Panc1 (cell line): ENCODE measurements around the gene CDH12. TPM values are rescaled to one million over a fixed set of nuclear protein-coding genes. Genes with fewer than 3 reads are reported as not detected.

Source experiments
- ATAC-seq: fragments of 200-7000 bp; cut with Tn5 transposase; 2 replicates; pipeline ENCODE4 v1.9.1; 2020; ENCODE audit warnings: mild to moderate bottlenecking, moderate library complexity
- BruUV-seq: library from RNA; stranded (reverse); fragments of 400-500 nt; replicated peaks from 2 replicates; lab custom pipeline; 2021; lab: Mats Ljungman, UMichigan
- CTCF ChIA-PET: fragments of 300-600 bp; sonication (Branson Sonifier 250); formaldehyde crosslinking; loops from one replicate; lab custom pipeline; 2022; ENCODE audit warnings: antibody characterized with exemption; lab: Charles Lee
- POLR2A ChIA-PET: fragments of 300-600 bp; sonication (Branson Sonifier 250); formaldehyde crosslinking; loops from one replicate; lab custom pipeline; 2022; ENCODE audit warnings: antibody characterized with exemption; lab: Charles Lee
- DNase-seq: peaks from one replicate; pipeline ENCODE4 v3.0.0-alpha.2; 2010; ENCODE audit warnings: low read depth, low spot score
- H3K27ac ChIP-seq: 2 replicates; pipeline ENCODE4 v1.5.1; 2011; ENCODE audit warnings: mild to moderate bottlenecking, low read length, inconsistent platforms
- H3K27me3 ChIP-seq: fragments of 200-500 bp; sonication (Bioruptor generic); 2 replicates; pipeline ENCODE4 v1.6.0; 2014; ENCODE audit warnings: low read length, inconsistent platforms; ENCODE audit not compliant: control insufficient read depth, insufficient read depth
- H3K36me3 ChIP-seq: fragments of 200-500 bp; sonication (Bioruptor generic); 2 replicates; pipeline ENCODE4 v1.5.1; 2014; ENCODE audit warnings: inconsistent platforms, mild to moderate bottlenecking, low read length, moderate library complexity; ENCODE audit not compliant: control insufficient read depth, insufficient read depth
- H3K4me1 ChIP-seq: 2 replicates; pipeline ENCODE4 v1.5.1; 2011; ENCODE audit warnings: inconsistent platforms, mild to moderate bottlenecking, low read length, moderate library complexity; ENCODE audit not compliant: control insufficient read depth, insufficient read depth
- H3K4me3 ChIP-seq, 2 experiments: 2 replicates each; pipeline ENCODE4 v1.5.1; 2011 to 2012; ENCODE audit warnings: low read depth in 2 of 2, low read length in 2 of 2, mild to moderate bottlenecking in 2 of 2, inconsistent platforms in 1 of 2, moderate library complexity in 1 of 2
- H3K9me3 ChIP-seq: fragments of 200-500 bp; sonication (Bioruptor generic); 2 replicates; pipeline ENCODE4 v1.5.1; 2014; ENCODE audit warnings: low read depth, mild to moderate bottlenecking, inconsistent platforms, low read length, moderate library complexity; ENCODE audit not compliant: control insufficient read depth, insufficient read depth
- CTCF ChIP-seq: fragments of 450-650 bp; IDR thresholded peaks from 2 replicates; pipeline ENCODE4 v1.5.1; 2017; ENCODE audit warnings: mild to moderate bottlenecking
- POLR2AphosphoS5 ChIP-seq: IDR thresholded peaks from 2 replicates; pipeline ENCODE4 v1.6.1; 2012; ENCODE audit warnings: mild to moderate bottlenecking, low read depth, low read length, moderate library complexity
- SIN3A ChIP-seq: IDR thresholded peaks from 2 replicates; pipeline ENCODE4 v1.6.1; 2012; ENCODE audit warnings: low read depth, mild to moderate bottlenecking, low read length, moderate library complexity, borderline replicate concordance; ENCODE audit not compliant: insufficient read depth
- TCF7L2 ChIP-seq: IDR thresholded peaks from 2 replicates; pipeline ENCODE4 v1.6.1; 2011; ENCODE audit warnings: mild to moderate bottlenecking, low read depth, low read length, inconsistent platforms
- in situ Hi-C: cut with HindIII; loops from 2 replicates; pipeline ENCODE4 v1.10.0; 2016; ENCODE audit warnings: low sequenced_read_pairs, low pct_unique_long_range_greater_than_20kb
- intact Hi-C: fragments of 100-400 bp; cut with micrococcal nuclease; formaldehyde crosslinking; loops from one replicate; pipeline ENCODE4 v1.10.0; 2022; ENCODE audit not compliant: unreplicated experiment
- total RNA-seq: library from RNA; stranded (reverse); gene quantifications from one replicate; pipeline ENCODE4 v1.2.1, GENCODE V29; 2021; ENCODE audit not compliant: unreplicated experiment
- TF ChIP-seq, protein P1 (sequence below), 2 experiments: IDR thresholded peaks; 2 replicates each; pipeline ENCODE4 v1.6.1; 2011 to 2012; ENCODE audit warnings: low read depth in 2 of 2, control low read depth in 1 of 2, low read length in 1 of 2, mild to moderate bottlenecking in 1 of 2, moderate library complexity in 1 of 2; ENCODE audit not compliant: insufficient read depth in 1 of 2

The CDH12 gene
- total RNA-seq, 1 experiment from 2014 or later = not detected

DNA sequence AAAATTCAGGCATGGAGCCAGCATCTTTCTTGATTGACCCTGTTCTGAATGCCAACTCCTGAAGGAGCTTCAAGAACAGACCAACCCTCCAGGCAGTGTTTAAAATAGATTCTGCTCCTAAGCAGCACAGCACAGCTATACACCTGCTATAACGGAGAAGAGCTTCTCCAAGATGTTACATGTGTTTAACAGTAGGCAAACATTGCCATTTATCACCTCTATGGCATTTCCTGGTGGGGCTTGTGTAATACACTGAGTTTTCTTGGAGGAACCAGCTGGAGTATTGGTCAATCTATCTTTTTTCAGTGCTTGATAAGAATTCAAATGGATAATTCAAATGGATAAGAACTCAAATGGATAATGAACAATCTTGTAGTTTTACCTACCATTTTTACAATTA, 615.1 kb downstream of the CDH12 start:
- ATAC-seq (no peak), DNase-seq (no peak)
- H3K27me3 ChIP-seq = no peaks in the 10 kb centered on the region
- H3K4me1 ChIP-seq = no peaks in the 10 kb centered on the region
- no peaks in the 10 kb centered on the region for H3K36me3 ChIP-seq
- in situ Hi-C loops = no loop called here
- H3K4me3 ChIP-seq = no peak overlapping the region
- intact Hi-C loops = no loop called here
- POLR2A ChIA-PET = no interaction called here
- BruUV-seq = no TSS peak
- H3K27ac ChIP-seq = no peak overlapping the region
- TF ChIP-seq POLR2AphosphoS5 (no peak), CTCF (no peak), SIN3A (no peak), TCF7L2 (no peak)
- TF ChIP-seq, protein P1, sequence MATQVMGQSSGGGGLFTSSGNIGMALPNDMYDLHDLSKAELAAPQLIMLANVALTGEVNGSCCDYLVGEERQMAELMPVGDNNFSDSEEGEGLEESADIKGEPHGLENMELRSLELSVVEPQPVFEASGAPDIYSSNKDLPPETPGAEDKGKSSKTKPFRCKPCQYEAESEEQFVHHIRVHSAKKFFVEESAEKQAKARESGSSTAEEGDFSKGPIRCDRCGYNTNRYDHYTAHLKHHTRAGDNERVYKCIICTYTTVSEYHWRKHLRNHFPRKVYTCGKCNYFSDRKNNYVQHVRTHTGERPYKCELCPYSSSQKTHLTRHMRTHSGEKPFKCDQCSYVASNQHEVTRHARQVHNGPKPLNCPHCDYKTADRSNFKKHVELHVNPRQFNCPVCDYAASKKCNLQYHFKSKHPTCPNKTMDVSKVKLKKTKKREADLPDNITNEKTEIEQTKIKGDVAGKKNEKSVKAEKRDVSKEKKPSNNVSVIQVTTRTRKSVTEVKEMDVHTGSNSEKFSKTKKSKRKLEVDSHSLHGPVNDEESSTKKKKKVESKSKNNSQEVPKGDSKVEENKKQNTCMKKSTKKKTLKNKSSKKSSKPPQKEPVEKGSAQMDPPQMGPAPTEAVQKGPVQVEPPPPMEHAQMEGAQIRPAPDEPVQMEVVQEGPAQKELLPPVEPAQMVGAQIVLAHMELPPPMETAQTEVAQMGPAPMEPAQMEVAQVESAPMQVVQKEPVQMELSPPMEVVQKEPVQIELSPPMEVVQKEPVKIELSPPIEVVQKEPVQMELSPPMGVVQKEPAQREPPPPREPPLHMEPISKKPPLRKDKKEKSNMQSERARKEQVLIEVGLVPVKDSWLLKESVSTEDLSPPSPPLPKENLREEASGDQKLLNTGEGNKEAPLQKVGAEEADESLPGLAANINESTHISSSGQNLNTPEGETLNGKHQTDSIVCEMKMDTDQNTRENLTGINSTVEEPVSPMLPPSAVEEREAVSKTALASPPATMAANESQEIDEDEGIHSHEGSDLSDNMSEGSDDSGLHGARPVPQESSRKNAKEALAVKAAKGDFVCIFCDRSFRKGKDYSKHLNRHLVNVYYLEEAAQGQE (IDR thresholded peaks at IDR 0.05; ENCODE audit: insufficient read depth in 1 of 2, low read depth in 2 of 2, low read length in 1 of 2) = no peak
- CTCF ChIA-PET = interaction anchor here (0.6 kb wide), 1 partner anchor 427 kb away, joined by 4 read pairs; no protein-coding TSS in a partner anchor
- H3K9me3 ChIP-seq = no peaks in the 10 kb centered on the region

GRCh38 chr5:22226423-22226822, 626.7 kb downstream of the CDH12 start:
- intact Hi-C loops (no loop called here), in situ Hi-C loops (no loop called here)

More at GRCh38 chr5:22226423-22226822, 626.7 kb downstream of the CDH12 start:
- no peak for ATAC-seq
- Histone ChIP-seq H3K4me1 (no peaks in the 10 kb centered on the region), H3K9me3 (no peaks in the 10 kb centered on the region), H3K27ac (no peak overlapping the region), H3K27me3 (no peaks in the 10 kb centered on the region), H3K4me3 (no peak overlapping the region), H3K36me3 (no peaks in the 10 kb centered on the region)
- TF ChIP-seq CTCF (no peak), SIN3A (no peak), POLR2AphosphoS5 (no peak), TCF7L2 (no peak)
- TF ChIP-seq, protein P1 (IDR thresholded peaks at IDR 0.05; ENCODE audit: insufficient read depth in 1 of 2, low read depth in 2 of 2, low read length in 1 of 2) = no peak
- ChIA-PET POLR2A (no interaction called here), CTCF (no interaction called here)
- DNase-seq = no peak
- BruUV-seq = no TSS peak
